ENCODE results near the gene MAP3K7.

Gene MAP3K7

DNA sequence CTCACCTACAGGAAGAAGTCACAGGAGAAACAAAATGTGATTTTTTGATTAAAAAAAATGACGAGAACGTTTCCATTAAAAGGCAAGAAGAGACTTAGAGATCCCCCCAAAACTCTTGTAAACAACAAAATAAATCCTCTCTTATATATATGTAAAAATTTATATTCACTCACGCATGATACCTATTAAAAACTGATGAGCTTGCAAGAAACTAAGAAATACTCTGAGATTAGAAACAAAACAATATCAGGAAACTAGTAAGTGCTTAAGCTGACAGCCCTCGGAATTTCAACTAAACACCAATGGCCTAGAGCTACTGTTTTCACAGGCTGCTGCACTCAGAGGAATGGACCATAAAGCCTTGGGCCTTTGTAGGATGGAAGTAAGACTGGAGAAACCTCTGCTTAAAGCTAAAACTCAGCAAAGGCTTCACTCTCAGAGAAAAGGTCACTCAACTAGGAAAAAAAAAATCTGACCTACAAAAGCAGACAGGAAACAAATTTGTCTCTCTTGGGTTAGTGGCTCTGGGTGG lies 63.0 kb downstream of the MAP3K7 start:
- DNase-seq = no peak

DNA sequence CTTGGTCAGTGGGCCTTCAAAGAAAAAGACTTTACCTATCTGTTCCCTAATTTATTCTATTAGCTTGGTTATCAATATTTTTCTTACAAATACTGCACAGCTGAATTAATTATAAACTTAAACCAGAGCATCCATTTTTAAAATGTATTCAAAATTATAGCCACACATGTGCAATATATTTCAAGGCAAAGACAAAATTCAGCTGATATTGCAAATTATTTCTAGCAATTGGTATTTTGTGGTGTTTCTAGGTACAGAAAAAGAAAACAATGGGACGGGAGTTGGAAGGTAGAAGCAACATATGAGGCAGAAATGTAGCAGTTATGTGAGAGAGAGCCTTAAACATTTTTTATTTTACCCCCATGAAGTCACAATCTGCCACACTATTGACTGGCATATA lies 64.9 kb downstream of the MAP3K7 start:
- no peak for DNase-seq

DNA sequence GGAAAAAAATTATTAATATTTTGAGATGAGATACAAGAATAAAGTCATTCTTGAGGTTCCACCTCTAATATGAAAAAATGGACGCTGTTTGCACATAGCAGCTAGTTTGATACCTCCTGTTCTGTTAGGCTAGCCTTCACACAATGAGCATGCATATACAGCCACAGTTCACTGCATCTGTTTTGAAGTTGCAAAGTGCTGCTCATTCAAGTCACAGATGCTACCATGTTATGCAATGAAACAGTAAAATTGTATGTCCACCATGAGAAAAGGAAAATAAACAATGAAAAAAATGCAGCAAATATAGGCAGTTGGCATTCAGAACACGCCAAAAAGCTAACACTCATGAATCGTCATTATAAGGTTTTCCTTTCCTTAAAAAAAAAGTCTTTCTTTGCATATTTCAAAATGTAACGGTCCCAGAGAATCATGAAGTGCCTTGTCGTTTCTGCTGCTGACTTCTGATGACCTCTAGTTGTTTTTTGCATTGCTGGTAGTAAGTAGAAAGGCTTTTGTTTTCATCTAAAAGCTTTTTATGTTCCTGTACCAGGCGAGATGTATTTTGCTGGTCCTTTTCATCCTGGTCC lies 70.7 kb downstream of the MAP3K7 start:
- DNase-seq = no peak

DNA sequence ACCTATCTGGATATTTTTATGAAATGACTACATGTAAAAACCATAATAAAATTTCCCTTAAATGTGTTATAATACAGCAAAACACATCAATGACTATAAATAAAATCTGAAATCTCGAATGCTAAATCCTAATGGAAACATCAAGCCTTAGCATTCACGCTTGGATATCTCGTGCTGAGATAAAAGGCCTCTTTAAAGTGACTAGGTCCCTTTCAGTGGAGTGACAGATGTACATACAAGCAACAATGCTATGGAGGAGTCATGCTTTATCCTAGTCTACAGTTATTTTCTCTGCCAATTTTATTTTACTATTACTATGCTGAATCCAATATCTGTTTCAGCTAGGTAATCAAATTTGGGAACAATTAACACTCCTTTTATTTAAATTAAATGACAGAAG lies 72.4 kb downstream of the MAP3K7 start:
- DNase-seq = no peak

DNA sequence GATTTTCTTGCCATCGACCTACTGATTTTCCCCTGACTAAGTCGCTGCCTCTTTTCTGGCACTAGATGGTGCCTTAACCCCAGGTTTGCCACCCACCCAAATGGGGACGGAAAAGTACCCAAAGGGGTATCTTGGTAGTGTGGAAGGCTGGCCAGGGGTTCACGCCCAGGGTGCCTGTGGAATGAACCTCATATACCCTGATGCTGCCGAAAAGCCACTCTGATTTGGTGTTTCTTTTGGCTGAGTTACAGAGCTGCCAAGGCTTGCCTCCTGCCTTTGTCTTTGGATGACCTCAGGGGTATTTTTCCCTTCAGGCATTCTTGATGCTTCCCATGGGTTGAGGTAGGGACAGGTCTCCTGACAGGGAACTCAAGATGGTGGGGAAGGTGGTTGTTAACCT lies 78.1 kb downstream of the MAP3K7 start:
- DNase-seq = no peak

DNA sequence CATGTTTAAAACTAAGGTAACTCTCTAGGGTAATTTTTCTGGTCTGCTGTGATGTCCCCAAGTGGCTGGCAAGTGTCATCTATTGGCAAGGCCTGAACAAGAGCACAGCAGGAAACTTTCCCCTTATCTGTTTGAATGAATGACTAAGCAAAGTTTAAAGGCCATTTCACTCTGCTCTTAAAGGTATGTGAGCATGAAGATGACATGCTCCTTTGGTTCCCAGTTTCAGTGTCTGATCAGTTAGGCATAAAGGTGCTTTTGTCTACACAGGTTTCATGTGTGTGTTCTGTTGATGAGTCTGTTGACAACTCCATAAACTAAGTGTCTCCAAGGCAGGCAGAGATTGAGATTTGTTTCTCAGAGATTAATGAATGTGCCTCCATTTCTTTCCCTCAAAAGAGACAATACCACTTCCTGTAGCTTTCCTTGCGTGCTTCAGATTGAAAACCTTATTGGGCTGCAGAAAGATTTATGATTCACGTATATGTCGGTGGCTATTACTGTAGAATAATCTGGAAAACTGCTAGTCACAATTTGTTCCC lies 83.9 kb downstream of the MAP3K7 start:
- DNase-seq = no peak

DNA sequence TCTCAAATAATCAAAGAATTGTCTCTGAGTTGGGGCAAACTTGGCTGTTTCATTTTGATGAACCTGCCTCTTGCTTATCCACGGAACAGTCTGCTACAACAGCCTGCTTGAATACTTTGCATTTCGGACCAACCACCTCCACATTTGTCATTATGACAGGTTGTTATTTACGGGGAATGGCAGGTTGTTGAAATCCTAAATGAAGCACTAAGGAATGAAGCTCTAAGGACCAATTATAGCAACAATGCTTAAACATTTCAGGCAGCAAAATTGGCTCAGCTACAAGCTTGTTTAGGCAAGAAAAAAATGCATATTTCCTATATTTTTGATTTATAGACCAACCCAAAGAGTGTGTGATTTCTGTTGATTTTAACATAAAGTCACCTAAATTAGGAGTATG lies 84.5 kb downstream of the MAP3K7 start:
- DNase-seq = no peak

DNA sequence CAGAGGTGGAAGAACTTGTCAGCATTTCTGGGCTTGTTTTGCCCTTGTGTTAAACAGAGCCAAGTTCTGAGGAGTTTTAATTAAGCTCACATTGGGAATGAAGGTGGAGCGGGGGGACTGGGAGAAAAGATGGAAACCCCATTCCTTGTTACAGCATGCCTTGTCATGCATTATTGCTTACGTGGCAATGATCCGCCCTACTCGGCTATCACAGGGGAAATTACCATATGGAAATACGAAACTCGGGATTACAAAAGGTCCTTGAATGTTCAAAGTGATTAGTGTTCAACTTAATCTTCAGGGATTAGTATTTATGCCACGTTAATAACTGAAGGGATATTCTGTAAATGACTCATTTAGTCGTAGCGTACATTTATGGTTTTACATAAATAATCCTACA lies 86.4 kb downstream of the MAP3K7 start:
- DNase-seq = no peak

DNA sequence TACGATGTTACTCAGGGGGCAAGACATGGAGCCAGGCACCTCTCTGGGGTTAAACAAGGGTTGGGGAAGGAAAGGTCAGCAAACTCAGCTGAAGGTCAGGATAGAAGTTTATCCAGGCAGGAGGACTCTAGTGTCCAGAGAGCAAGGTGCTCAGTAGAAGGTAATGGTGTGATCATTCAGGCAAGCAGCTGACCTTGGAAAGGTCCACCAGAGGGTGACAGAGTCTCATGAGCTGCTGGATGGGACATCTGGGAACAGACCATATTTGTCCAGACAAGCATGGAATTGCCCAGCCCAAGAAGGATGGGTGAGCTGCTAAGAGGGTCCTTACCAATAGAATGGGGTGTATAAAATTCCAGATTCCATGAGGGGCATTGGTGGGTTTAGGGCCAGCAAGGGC lies 89.5 kb downstream of the MAP3K7 start:
- no peak for DNase-seq

DNA sequence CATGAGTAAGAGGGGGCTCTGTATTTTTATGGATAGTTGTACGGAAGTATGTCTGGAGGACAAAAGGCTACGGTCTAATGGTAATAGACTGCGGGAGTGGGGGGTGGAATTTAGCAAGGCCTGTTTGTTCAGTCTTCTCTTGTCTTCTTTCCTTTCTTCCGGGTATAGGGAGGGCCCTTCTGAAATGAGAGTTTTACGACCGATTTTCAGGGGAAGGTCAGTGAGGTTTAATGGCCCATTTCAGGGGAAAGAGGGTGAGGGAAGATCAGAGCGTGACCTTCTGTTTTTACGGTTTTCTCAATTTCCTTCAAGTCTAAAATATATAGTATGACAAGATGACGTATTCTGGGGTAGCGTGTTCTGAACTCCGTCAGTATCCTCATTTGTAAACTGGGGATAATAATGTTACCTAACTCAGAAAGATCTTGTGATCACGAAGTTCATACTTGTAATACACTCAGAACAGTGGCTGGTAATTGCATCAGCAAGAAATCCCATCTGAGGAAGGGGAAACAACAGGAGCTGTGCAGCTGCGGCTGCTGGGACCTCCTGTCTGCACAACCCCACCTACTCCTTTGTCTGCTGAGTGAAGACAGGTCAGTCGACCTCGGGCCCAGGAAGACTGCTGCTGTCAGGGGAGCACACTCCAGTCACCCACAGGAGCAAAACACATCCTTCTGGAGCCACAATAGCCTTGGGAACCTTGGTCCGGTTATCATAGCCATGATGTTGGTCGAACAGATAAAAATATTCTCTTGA lies 90.4 kb downstream of the MAP3K7 start:
- DNase-seq = no peak

DNA sequence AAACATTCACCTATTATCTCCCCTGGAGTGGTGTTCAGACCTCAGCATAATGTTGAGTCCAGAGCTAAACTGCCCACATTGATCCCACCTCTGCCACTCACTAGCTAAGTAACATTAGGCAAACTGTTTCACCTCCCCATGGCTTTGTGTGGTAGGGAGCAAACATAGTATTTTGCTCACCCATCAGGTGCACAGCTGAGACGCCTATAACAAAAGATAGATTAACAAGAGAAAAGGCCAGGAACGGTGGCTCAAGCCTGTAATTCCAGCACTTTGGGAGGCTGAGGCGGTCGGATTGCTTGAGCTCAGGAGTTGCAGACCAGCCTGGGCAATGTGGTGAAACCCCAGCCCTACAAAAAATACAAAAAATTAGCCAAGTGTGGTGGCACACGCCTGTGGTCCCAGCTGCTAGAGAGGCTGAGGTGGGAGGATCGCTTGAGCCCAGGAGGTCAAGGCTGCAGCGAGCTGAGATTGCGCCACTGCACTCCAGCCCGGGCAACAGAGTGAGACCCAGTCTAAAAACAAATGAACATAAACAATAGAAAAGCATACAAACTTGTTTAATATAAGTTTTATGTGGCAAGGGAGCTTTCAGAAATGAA lies 91.6 kb downstream of the MAP3K7 start:
- DNase-seq = no peak

DNA sequence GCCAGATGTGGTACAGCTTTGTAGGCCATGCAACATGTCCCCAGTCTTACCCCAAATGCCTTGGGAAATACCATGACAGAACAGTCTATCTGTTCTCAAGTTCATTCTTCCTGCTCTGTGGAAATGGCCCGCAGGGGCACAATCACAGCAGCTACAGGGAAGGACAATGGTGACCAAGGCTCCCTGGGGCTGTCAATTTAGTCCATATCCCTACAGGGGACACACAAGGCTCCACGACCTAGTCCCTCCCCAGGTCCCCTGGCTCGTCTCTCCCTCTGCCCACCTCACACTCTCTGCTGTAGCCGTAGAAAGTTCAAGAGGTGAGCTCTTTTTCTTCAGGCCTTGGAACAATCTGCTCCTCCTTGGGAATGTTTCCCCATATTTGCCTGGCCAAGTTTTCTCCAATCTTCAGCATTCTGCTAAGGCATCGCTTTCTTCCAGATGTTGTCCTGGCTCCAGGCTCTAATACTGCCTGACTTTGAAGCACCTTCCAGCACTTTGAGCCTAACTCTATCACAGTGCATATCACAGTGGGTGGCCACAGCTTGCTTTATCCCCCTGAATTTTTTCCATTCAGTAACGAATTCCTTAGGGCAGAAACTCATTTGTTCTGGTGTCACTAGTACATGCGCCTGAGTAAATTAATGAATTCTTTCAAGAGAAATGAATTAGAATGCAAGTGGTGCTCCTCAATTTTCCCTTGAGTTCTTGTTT lies 92.6 kb downstream of the MAP3K7 start:
- DNase-seq = no peak

DNA sequence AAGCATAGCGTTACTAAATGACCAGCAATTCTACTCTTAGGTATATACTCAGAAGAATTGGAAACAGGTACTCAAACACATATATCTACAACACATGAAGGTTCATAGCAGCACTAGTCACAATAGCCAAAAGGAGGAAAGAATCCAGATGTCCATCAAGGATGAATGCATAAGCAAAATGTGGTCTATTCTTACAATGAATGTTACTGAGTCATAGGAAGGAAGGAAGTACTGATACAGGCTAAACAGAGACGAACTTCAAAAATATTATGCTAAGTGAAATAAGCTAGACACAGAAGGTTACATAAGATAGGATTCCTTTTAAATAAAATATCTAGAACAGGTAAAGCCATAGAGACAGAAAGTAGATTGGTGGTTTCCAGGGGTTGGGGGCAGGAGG lies 93.5 kb downstream of the MAP3K7 start:
- no peak for DNase-seq

DNA sequence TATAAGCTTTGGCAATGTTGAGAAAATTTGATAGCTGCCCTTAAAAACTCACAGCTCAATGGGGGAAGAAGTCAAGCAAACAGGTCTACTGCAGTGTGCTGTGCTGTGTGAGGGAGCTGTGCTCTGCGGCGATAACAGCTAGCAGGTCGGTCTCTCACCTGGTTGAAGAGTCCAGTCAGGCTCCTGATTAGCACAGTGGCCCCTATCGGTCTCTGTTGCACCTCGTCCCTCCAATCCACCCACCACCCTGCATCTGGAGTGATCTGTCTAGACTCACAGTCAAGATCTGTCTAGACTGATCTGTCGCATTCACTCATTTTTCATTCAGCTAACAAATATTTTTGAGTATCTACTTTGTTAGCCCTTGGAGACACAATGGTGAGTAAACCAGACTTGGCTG lies 94.1 kb downstream of the MAP3K7 start:
- DNase-seq = no peak

DNA sequence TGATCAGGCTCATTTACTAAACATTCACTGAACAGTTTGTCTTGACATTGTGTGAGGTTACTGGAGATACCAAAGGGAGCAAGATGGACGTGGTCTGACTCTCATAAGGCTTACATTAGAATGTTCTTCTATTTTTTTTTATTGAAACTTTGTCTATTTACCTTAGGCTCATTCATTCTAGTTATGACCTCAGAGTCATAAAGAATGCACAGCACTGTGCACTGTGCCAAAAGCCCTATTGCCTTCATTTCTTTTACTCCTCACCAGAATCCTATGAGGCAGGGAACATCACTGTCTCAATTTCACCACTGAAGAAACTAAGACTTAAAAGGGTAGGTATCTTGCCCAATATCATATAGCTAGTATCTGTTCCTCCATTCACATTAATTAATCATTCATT lies 94.5 kb downstream of the MAP3K7 start:
- DNase-seq = no peak

DNA sequence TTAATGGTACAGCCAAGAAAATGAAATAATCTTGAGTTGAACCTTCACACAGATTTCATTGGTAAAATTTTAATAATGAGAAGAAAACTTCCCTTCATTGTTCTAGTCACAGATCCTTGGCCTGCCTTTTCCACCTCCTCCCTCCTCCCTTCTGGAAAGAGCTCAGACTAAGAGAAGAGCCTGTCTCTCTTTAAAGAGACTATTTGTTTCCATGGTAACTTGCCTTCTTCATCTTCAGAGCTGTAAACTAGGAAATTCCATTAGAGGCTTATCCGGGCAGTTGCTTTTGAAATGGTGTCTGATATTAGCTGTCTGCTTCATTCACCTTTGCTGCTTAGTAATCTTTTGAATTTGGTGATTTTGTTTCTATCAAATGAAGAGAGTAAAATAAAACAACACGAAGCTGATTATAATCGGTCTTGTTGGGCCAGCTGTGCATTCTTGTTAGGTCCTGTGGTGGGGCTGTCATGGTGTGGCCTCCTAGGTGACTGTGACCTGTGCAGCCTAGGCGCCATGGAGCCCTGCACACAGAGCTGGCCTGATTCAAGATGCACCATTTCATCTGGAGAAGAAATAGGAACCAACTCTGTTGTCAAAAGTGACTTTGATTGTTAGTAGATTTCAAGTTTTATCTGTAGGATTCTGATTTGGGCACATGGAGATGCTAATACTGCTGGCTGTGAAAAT lies 96.7 kb downstream of the MAP3K7 start:
- no peak for DNase-seq

DNA sequence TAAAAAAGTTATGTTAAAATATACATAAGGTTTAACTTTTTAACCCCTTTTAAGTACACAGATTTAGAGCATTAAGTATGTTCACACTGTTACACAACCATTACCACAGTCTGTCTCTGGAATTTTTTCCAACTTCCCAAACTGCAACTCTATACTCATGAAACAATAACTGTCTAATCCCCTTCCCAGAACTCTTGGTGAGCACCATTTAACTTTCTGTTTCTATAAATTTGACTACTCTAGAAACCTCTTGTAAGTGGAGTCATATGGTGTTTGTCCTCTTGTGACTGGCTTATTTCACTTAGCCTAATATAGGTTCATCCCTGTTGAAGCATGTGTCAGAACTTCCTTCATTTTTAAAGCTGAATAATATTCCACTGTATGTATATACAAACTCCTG lies 98.1 kb downstream of the MAP3K7 start:
- no peak for DNase-seq

DNA sequence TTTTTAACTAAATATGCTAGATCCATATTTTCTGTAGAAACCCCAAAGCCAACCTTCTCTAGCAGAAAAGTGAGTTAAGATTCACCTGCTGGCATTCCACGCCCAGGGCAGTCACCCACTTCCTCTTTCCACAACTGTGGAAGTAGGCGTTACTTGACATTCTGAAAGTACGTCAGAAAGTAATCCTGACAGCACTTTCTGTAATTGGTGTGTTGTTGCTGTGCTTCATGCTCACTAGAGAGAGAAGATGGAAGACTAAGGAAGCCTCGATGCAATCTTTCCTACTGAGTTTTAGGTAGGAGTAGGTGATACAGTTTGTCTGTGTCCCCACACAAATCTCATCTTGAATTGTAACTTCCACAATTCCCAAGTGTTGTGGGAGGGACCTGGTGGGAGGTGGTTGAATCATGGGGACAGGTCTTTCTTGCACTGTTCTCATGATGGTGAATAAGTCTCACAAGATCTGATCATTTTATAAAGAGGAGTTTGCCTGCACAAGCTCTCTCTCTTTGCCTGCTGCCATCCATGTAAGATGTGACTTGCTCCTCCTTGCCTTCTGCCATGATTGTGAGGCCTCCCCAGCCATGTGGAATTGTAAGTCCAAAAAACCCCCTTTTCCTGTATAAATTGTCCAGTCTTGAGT lies 101.1 kb downstream of the MAP3K7 start:
- DNase-seq = no peak

DNA sequence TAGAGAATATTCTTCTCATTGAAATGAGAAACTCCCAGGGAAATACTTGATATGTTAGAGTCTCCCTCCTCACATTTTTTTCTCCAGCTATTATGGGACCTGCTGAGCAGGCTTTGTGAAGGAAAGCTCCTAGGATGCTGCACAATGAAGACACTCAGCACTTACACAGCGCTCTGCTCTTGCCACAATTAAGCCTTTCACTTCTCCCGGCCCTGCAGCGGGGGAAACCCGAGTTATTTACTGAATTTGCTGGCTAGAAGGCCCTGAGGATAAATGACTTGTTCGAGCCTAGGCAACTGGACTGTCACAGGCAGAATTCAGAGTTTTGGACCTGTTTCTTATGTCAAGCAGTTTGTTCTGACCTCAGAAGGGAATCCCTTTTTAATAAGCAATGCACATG lies 102.0 kb downstream of the MAP3K7 start:
- no peak for DNase-seq

DNA sequence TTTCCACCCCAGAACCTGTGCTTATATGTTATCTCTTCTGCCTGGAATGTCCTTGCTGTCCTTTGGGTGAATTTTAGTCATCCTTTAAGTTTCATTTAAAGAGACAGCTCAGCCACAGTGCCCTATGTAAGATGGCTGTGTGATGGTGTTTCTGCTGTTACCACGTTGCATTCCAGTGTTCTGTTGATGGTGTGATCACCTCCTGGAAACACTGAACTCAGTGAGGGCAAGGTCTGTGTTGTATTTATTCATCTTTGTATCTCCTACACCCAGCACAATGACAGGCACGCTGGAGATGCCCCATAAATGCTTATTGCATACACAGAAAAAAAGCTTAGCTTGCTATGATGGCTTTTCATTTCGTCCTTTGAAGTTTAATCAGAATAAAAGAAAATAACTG lies 102.5 kb downstream of the MAP3K7 start:
- DNase-seq = no peak

DNA sequence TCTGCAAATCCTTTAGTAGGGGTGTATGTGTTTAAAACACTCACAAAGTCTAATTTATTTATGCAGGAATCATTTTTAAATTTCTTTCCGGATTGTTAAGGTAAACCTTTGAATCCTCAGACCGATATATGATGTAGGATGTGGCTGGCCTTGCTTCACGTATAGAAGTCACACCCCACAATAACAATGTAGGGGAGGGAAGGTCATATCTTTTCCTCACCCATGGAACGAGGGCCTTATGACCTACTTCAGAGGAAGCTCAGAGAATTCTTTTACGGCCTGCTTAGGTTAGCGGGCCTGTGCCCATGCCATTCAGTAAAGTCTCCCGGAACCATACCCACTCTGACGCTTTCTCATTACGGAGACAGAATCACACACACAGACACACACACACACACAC lies 102.9 kb downstream of the MAP3K7 start:
- DNase-seq = no peak

DNA sequence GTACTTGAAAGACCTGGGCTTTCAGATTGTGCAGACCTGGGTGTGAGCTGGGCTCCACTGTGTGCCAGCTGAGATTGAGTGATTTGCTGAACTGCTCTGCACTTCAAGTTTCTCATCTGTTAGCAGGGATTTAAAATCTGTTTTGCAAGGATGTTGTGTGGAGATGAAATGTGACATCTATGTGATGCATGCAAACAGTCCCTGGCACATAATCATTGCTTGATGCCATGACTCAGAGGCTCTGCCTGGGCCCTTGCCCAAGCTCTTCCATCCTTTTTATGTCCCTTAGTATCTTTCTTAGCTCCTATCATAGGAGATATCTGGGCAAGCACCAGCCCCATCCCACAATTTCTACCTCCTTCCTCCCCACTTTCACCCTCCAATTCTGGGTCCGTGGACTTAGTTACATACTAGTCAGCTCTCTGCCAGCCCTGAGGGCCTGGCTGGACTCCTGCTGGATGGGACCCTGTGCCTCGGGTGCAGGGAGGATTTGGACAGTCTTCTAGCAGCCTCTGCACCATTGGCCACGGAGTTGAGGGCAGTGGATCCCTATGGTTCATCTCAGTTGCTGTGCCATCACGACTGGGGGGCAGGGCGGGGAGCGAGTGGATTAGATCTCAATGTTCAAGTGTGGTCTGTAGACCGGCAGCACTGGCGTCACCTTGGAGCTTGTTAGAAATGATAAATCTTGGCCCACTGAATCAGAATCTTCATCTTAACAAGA lies 103.6 kb downstream of the MAP3K7 start:
- no peak for DNase-seq

Data from fibroblast of skin of right quadriceps (primary cell).